A549 (cell line): Measurements from ENCODE around the gene IRF2BPL. TPM values are rescaled to one million over a fixed set of nuclear protein-coding genes. Genes with fewer than 3 reads are reported as not detected.

Experiments
- ATAC-seq, 2 experiments: fragments of 200-7000 bp in 1 of 2; fragments of >200 bp in 1 of 2; cut with Nextera tagmentation in 1 of 2; cut with Tn5 transposase in 1 of 2; 3 replicates each; pipeline versions ENCODE4 v1.8.0 to v1.9.1; 2018 to 2020; ENCODE audit warnings: mild to moderate bottlenecking in 1 of 2, moderate library complexity in 1 of 2
- CTCF ChIA-PET: fragments of 300-600 bp; sonication (Branson Sonifier 250); formaldehyde crosslinking; extraction: SDS; loops from one replicate; lab custom pipeline; 2021; ENCODE audit warnings: antibody characterized with exemption, inconsistent platforms; lab: Yijun Ruan, JAX
- POLR2A ChIA-PET: fragments of 350-600 bp; formaldehyde crosslinking; extraction: SDS; loops from one replicate; lab custom pipeline; 2021; ENCODE audit warnings: antibody characterized with exemption, inconsistent platforms; lab: Yijun Ruan, JAX
- DNase-seq, 2 experiments: peaks; one replicate each; pipeline versions ENCODE4 v3.0.0 to v3.0.0-alpha.2; 2011 to 2016; ENCODE audit warnings: low read depth in 1 of 2, low spot score in 1 of 2
- FAIRE-seq: peaks from 2 replicates; lab custom pipeline; 2011; peaks lifted over from hg19 to GRCh38; lab: Jason Lieb, UNC
- H3K27ac ChIP-seq, 2 experiments: fragments of >200 bp; sonication (Bioruptor Twin); formaldehyde crosslinking; 3 replicates each; pipeline ENCODE4 v1.5.1; 2016 to 2017
- H3K4me1 ChIP-seq: fragments of >200 bp; sonication (Bioruptor Twin); formaldehyde crosslinking; 3 replicates; pipeline ENCODE4 v1.6.1; 2016
- H3K4me2 ChIP-seq: fragments of >200 bp; sonication (Bioruptor Twin); formaldehyde crosslinking; 3 replicates; pipeline ENCODE4 v1.6.1; 2016
- H3K4me3 ChIP-seq: fragments of >200 bp; sonication (Bioruptor Twin); formaldehyde crosslinking; 3 replicates; pipeline ENCODE4 v1.5.1; 2016
- H3K9me3 ChIP-seq: fragments of >200 bp; sonication (Bioruptor Twin); formaldehyde crosslinking; 3 replicates; pipeline ENCODE4 v1.6.1; 2016
- ATOH8 ChIP-seq: fragments of 250-450 bp; sonication (Bioruptor Pico); IDR thresholded peaks from 2 replicates; pipeline ENCODE4 v1.5.0; 2020; ENCODE audit warnings: low read depth, mild to moderate bottlenecking, moderate library complexity
- CBX8 ChIP-seq: fragments of 200-600 bp; sonication (generic); IDR thresholded peaks from 2 replicates; pipeline ENCODE4 v1.6.1; 2016
- CEBPB ChIP-seq, 2 experiments: fragments of >200 bp in 1 of 2; sonication (Bioruptor Twin) in 1 of 2; formaldehyde crosslinking in 1 of 2; IDR thresholded peaks; 2 replicates each; pipeline ENCODE4 v1.6.1; 2012 to 2016
- CHD2 ChIP-seq: fragments of 150-350 bp; IDR thresholded peaks from 2 replicates; pipeline ENCODE4 v1.6.1; 2014; ENCODE audit warnings: low read length; ENCODE audit not compliant: partially characterized antibody
- EHF ChIP-seq: fragments of 250-450 bp; sonication (Bioruptor Pico); IDR thresholded peaks from 2 replicates; pipeline ENCODE4 v1.5.0; 2020; ENCODE audit warnings: mild to moderate bottlenecking
- ESRRA ChIP-seq: fragments of 150-350 bp; IDR thresholded peaks from 2 replicates; pipeline ENCODE4 v1.6.1; 2014; ENCODE audit warnings: mild to moderate bottlenecking, low read length, borderline replicate concordance
- FOSL2 ChIP-seq, 2 experiments: fragments of 450-650 bp in 1 of 2; fragments of >200 bp in 1 of 2; sonication (Bioruptor Twin) in 1 of 2; formaldehyde crosslinking; IDR thresholded peaks; 2 replicates each; pipeline versions ENCODE4 v1.5.0 to v1.6.1; 2016 to 2020; ENCODE audit warnings: mild to moderate bottlenecking in 1 of 2, moderate library complexity in 1 of 2
- FOXS1 ChIP-seq: fragments of 250-450 bp; sonication (Bioruptor Pico); IDR thresholded peaks from 2 replicates; pipeline ENCODE4 v1.5.0; 2020; ENCODE audit warnings: mild to moderate bottlenecking, moderate library complexity
- HDAC2 ChIP-seq: fragments of 200-600 bp; sonication (generic); IDR thresholded peaks from 2 replicates; pipeline ENCODE4 v1.6.1; 2016
- HEYL ChIP-seq: fragments of 250-450 bp; sonication (Bioruptor Pico); IDR thresholded peaks from 2 replicates; pipeline ENCODE4 v1.8.0; 2021; ENCODE audit warnings: mild to moderate bottlenecking, moderate library complexity
- HMGXB4 ChIP-seq: fragments of 250-450 bp; sonication (Bioruptor Pico); IDR thresholded peaks from 2 replicates; pipeline ENCODE4 v1.5.0; 2021; ENCODE audit warnings: mild to moderate bottlenecking, moderate library complexity, borderline replicate concordance
- KDM1A ChIP-seq: fragments of 200-600 bp; sonication (generic); IDR thresholded peaks from 2 replicates; pipeline ENCODE4 v1.6.1; 2016; ENCODE audit warnings: low read depth, mild to moderate bottlenecking
- MYC ChIP-seq: IDR thresholded peaks from 2 replicates; pipeline ENCODE4 v1.6.1; 2012; ENCODE audit warnings: mild to moderate bottlenecking, inconsistent platforms, low read length, improper control_type of control experiment, borderline replicate concordance
- NPAS2 ChIP-seq: fragments of 250-450 bp; sonication (Bioruptor Pico); IDR thresholded peaks from 2 replicates; pipeline ENCODE4 v1.8.0; 2022; ENCODE audit warnings: mild to moderate bottlenecking, moderate library complexity, borderline replicate concordance
- PHF8 ChIP-seq: fragments of 200-600 bp; sonication (generic); IDR thresholded peaks from 2 replicates; pipeline ENCODE4 v1.6.1; 2016; ENCODE audit warnings: low read depth, mild to moderate bottlenecking, antibody characterized with exemption, moderate library complexity, borderline replicate concordance
- RARB ChIP-seq: fragments of 250-450 bp; sonication (Bioruptor Pico); IDR thresholded peaks from 2 replicates; pipeline ENCODE4 v1.8.0; 2021; ENCODE audit warnings: mild to moderate bottlenecking, moderate library complexity
- RCOR1 ChIP-seq: fragments of 150-350 bp; IDR thresholded peaks from 2 replicates; pipeline ENCODE4 v1.6.1; 2014; ENCODE audit warnings: antibody characterized with exemption, low read length, low read depth
- REST ChIP-seq: fragments of 200-600 bp; sonication (generic); IDR thresholded peaks from 2 replicates; pipeline ENCODE4 v1.6.1; 2016; ENCODE audit warnings: antibody characterized with exemption, mild to moderate bottlenecking, moderate library complexity
- SREBF2 ChIP-seq: fragments of 450-650 bp; IDR thresholded peaks from 2 replicates; pipeline ENCODE4 v1.6.1; 2014; ENCODE audit warnings: mild to moderate bottlenecking, moderate library complexity
- USF2 ChIP-seq: fragments of 450-650 bp; IDR thresholded peaks from 2 replicates; pipeline ENCODE4 v1.6.1; 2014; ENCODE audit warnings: antibody characterized with exemption
- ZNF302 ChIP-seq: fragments of 250-450 bp; sonication (Bioruptor Pico); IDR thresholded peaks from 2 replicates; pipeline ENCODE4 v1.9.0; 2021; ENCODE audit warnings: inconsistent platforms, mild to moderate bottlenecking, moderate library complexity
- WGBS: methylation state at CpG from one replicate; pipeline ENCODE4 v1.1.6; 2017; ENCODE audit errors: missing lambda C conversion rate; 5-methylcytosine and 5-hydroxymethylcytosine counted together
- polyA plus RNA-seq, 4 experiments: library from polyadenylated mRNA; depleted of rRNA in 3 of 4; stranded (reverse); fragments of >200 nt; fragmentation: RNase III in 1 of 4; extraction: RNeasy Plus Mini Kit Qiagen cat#74134 plus additional on column Dnase treatment in 1 of 4; gene quantifications; 2 replicates in 3 of 4; 3 replicates in 1 of 4; pipeline ENCODE4 v1.2.3, GENCODE V29; 2011 to 2017
- TF ChIP-seq, protein P1 (sequence below): IDR thresholded peaks from 2 replicates; pipeline ENCODE4 v1.6.1; 2012; ENCODE audit warnings: low read depth, borderline replicate concordance
- TF ChIP-seq, protein P2 (sequence below): IDR thresholded peaks from 2 replicates; pipeline ENCODE4 v1.6.1; 2012

Gene IRF2BPL
- polyA plus RNA-seq, 2 of the 4 experiments (the other 2 are of a cell fraction), result 18.1 to 28.3 TPM

DNA sequence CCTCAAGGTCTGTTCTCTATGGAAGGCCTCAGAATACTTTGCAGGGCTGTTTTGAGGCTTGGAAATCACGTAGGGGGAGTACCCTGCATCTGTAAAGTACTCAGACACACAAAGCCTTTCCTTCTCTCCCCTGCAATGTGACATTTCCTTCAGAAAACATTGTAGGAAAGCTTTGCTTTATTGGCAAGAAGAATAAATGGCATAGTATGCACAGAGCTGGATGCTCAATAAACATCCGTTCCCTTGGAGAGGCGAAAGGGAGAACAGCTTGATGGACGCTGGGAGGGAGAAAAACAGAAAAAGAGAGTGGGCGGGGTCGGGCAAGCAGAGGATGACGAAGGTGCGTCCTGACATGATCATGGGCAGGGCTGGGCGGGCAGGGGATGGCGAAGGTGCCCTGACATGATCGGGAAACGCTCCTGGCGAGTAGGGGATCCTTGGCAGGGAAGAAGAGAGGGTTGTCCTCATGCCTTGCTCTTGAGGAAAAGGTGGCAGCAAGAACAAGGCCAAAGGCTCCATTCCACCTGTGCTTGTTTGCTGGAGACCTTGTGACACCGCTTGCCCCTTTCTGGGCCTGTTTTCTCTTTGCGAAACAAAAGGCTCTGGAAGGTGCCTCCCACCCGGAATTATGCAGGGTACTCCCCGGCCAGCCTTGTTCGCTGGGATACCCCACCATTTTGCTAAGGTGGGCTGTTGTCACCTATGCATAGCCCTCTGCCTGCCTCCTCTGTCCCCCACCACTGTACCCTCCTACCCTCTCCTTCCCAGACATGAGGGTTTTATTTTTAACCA lies 21.1 kb downstream of the IRF2BPL start (continued):
- no peak for TF ChIP-seq ZNF302 (CRISPR knock-in tag)
- TF ChIP-seq, protein P1, sequence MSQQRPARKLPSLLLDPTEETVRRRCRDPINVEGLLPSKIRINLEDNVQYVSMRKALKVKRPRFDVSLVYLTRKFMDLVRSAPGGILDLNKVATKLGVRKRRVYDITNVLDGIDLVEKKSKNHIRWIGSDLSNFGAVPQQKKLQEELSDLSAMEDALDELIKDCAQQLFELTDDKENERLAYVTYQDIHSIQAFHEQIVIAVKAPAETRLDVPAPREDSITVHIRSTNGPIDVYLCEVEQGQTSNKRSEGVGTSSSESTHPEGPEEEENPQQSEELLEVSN, result no peak
- no peak for TF ChIP-seq EHF (CRISPR knock-in tag)
- no peak for TF ChIP-seq PHF8
- TF ChIP-seq USF2, result no peak
- no peak for TF ChIP-seq ESRRA
- no peak for TF ChIP-seq CEBPB (IDR thresholded peaks at IDR 0.05)
- no peak for TF ChIP-seq FOSL2 (IDR thresholded peaks at IDR 0.05)
- no peak for TF ChIP-seq FOSL2 (CRISPR knock-in tag; IDR thresholded peaks at IDR 0.05)

- CTCF ChIA-PET, result interaction anchor here (0.8 to 3.2 kb wide), 5 partner anchors 9 to 89 kb away, joined by 3 to 9 read pairs (median 4); no protein-coding TSS in a partner anchor
- Histone ChIP-seq H3K27ac (0 out of 6 replicates have a peak overlapping the region, but pooled peaks of 1 of the 2 experiments have one; percentile 29), H3K4me3 (no peak overlapping the region), H3K4me1 (peaks cover 28% of the 10 kb centered on the region), H3K4me2 (no peak overlapping the region), H3K9me3 (no peaks in the 10 kb centered on the region)
- 87% methylated on average over 9 of the region's 9 CpGs for WGBS
- FAIRE-seq (no peak), ATAC-seq (no peak), DNase-seq (no peak)
- POLR2A ChIA-PET, result no interaction called here
- TF ChIP-seq FOXS1, result no peak
- no peak for TF ChIP-seq KDM1A
- no peak for TF ChIP-seq REST
- TF ChIP-seq HDAC2, result no peak
- no peak for TF ChIP-seq CEBPB (IDR thresholded peaks at IDR 0.05)
- no peak for TF ChIP-seq HMGXB4 (CRISPR knock-in tag)
- no peak for TF ChIP-seq ATOH8 (CRISPR knock-in tag)
- no peak for TF ChIP-seq NPAS2
- TF ChIP-seq, protein P2, sequence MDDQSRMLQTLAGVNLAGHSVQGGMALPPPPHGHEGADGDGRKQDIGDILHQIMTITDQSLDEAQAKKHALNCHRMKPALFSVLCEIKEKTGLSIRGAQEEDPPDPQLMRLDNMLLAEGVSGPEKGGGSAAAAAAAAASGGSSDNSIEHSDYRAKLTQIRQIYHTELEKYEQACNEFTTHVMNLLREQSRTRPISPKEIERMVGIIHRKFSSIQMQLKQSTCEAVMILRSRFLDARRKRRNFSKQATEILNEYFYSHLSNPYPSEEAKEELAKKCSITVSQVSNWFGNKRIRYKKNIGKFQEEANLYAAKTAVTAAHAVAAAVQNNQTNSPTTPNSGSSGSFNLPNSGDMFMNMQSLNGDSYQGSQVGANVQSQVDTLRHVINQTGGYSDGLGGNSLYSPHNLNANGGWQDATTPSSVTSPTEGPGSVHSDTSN, result no peak
- no peak for TF ChIP-seq RARB (CRISPR knock-in tag)
- TF ChIP-seq SREBF2, result no peak
- no peak for TF ChIP-seq HEYL
- no peak for TF ChIP-seq CBX8
- TF ChIP-seq CHD2, result no peak
- no peak for TF ChIP-seq RCOR1
- no peak for TF ChIP-seq MYC
Measured at GRCh38 chr14:77006132-77006531, 22.4 kb downstream of the IRF2BPL start.
